HG03064 (cell line): ENCODE results near the gene TDRD6.
"Not testable (repeated sequence)": the region's sequence is repeated elsewhere in the genome, so short reads cannot be mapped to it uniquely, and the experiment has no call there.

ENCODE experiments used
- ATAC-seq: cut with Tn5 transposase; IDR thresholded peaks from one replicate; pipeline ENCODE4 v1.9.1; 2021; ENCODE audit warnings: low read depth; ENCODE audit not compliant: unreplicated experiment

The TDRD6 gene

GRCh38 chr6:46687619-46688097, at the start of gene TDRD6:
TDRD6 (plus strand) TSS chr6:46687885; CDS start chr6:46688129, 244 bp downstream.
- ATAC-seq: no peak

- no peak for ATAC-seq
These were observed 49.8 kb upstream of the TDRD6 start for GRCh38 chr6:46637933-46638332.

- no peak for ATAC-seq
These were observed 49.0 kb upstream of the TDRD6 start for GRCh38 chr6:46638650-46639049.

GRCh38 chr6:46642928-46643751, 44.5 kb upstream of the TDRD6 start:
- ATAC-seq: no peak

- no peak for ATAC-seq
These were observed 42.4 kb upstream of the TDRD6 start for GRCh38 chr6:46645265-46645664.

GRCh38 chr6:46648108-46648507, 39.6 kb upstream of the TDRD6 start:
- not testable (repeated sequence) for ATAC-seq

GRCh38 chr6:46648869-46649492, 38.7 kb upstream of the TDRD6 start:
- no peak for ATAC-seq

- ATAC-seq: no peak
These were observed 36.7 kb upstream of the TDRD6 start for GRCh38 chr6:46651006-46651405.

GRCh38 chr6:46651816-46652215, 35.9 kb upstream of the TDRD6 start:
- ATAC-seq: no peak

- no peak for ATAC-seq
These were observed 35.5 kb upstream of the TDRD6 start for GRCh38 chr6:46652232-46652602.

GRCh38 chr6:46652603-46653438, 34.9 kb upstream of the TDRD6 start, which contains the start of the genes CYP39A1 and SLC25A27:
CYP39A1 (minus strand) TSS chr6:46652818; CDS start chr6:46652582, 236 bp downstream.
SLC25A27 (plus strand) TSS chr6:46652975; CDS start chr6:46653193, 218 bp downstream.
- ATAC-seq: peak; percentile 100

GRCh38 chr6:46653439-46654195, 34.1 kb upstream of the TDRD6 start:
- no peak for ATAC-seq

- ATAC-seq: no peak
These were observed 31.9 kb upstream of the TDRD6 start for GRCh38 chr6:46655803-46656202.

GRCh38 chr6:46657642-46658041, 30.0 kb upstream of the TDRD6 start:
- ATAC-seq: no peak

- no peak for ATAC-seq
These were observed 26.2 kb upstream of the TDRD6 start for GRCh38 chr6:46661483-46661882.

- no peak for ATAC-seq
These were observed 20.3 kb upstream of the TDRD6 start for GRCh38 chr6:46667377-46667776.

GRCh38 chr6:46674410-46674809, 13.3 kb upstream of the TDRD6 start:
- ATAC-seq: no peak

GRCh38 chr6:46676604-46677313, 10.9 kb upstream of the TDRD6 start:
- ATAC-seq: no peak

- ATAC-seq: no peak
These were observed 10.4 kb upstream of the TDRD6 start for GRCh38 chr6:46677314-46677654.

GRCh38 chr6:46684771-46685170, 2.9 kb upstream of the TDRD6 start:
- no peak for ATAC-seq
